Skin of body (tissue), 3 donors: ENCODE results near the gene TFB2M. TPM values are rescaled to one million over a fixed set of nuclear protein-coding genes. Genes with fewer than 3 reads are reported as not detected.

Experiments
- DNase-seq: peaks from one replicate; lab custom pipeline; 2025; lab: John Stamatoyannopoulos, UW
- small RNA-seq: library from RNA; depleted of rRNA; stranded (forward); fragments of <200 nt; gene quantifications from one replicate; pipeline ENCODE3, GENCODE V24; 2014; ENCODE audit warnings: low replicate concordance
- total RNA-seq: library from RNA; depleted of rRNA; stranded (reverse); fragments of >200 nt; gene quantifications from one replicate; pipeline ENCODE4 v1.2.3, GENCODE V29; 2014

The TFB2M gene
- total RNA-seq, 1 donor from 2014 or later, result 15.5 TPM

DNA sequence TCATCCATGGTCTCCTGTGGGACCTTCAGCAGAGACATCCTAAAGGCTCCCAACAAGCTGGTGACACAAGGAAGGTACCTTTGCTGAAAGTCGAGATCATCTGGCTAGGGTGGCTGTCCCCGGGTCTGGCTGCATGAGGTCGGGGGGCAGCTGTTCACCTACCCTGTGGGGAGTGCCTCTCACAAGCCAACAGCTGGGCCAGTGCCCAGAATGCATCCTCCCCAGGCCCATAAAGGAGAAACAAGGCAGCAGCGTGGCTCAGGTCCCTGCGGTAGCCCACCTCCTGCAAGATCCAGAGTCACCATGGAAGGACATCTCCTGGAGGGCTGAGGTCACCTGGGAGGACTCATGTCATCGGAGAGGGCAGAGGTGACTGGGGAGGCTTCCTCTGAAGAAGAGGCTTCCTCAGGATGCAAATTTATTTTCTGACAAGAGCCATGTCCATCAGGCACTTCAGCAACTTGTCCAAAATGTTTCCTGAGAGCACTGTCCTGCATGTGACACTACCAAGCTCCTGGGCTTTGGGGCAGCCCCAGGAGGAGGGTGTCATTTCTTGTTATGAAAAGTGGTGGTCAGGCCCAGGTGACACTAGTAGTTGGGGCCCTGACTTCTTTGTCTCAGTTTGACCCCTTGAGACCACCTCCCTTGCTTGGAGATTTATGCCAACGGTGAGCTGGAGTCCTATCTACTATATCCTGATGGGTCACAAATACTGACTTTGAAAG is 52.3 kb downstream of the TFB2M start:
- no peak for DNase-seq

DNA sequence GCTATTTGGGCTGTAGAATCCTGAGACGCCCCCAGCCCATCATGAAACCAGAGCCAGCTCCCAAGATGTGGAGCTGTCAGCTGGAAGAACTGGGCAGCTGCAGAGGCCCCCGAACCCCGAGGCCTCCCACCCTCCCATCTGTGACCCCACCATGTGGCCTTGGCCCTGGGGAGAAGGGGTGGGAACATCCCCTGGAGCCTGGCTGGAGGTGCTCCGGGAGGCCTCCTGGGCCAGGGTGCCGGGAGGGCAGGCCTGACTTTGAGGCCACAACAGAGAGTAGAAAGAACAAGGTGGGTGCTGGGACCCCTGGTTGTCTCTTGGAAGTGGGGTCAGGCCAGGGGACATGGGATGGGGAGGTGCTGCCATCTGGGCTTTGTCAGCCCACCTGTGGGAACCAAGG is 53.0 kb downstream of the TFB2M start:
- no peak for DNase-seq

DNA sequence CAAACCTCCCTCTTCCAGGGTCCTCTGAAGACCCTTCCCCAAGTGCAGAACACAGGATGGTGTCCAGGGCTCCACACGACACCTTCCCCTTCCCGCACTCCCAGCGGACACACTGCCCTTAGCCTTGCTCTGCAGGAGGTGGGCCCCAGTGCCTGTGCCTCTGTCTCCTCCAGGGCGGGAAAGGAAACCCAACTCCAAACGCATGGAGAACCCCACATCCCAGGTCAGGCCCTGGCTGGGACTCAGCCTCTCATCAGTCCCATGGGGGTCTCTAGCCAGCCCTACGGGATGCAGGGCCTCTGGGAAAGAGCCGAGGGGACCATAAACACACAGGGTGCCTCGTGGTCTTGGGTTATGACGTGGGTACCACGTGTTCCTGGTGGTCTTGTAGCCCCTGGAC is 53.4 kb downstream of the TFB2M start:
- DNase-seq, result no peak

DNA sequence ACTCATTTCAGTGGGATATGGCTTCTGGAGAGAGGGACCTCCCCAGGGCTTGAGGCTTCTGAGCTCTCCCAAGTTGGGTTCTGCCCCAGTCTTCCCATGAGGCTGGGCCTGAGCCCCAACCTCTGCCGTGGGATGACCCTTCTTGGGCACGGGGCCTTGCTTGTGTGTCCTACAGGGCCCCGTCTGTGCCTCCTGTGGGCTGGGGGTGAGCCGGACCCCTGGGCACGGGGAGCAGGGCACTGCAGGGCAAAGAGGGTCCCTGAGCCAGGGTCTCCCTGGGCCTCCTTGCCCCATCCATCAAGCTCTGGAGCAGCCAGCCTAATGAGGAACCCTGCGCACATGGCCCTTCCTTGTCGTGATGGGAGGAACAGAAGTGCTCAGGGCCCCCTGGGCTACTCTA is 53.8 kb downstream of the TFB2M start:
- DNase-seq, result no peak

DNA sequence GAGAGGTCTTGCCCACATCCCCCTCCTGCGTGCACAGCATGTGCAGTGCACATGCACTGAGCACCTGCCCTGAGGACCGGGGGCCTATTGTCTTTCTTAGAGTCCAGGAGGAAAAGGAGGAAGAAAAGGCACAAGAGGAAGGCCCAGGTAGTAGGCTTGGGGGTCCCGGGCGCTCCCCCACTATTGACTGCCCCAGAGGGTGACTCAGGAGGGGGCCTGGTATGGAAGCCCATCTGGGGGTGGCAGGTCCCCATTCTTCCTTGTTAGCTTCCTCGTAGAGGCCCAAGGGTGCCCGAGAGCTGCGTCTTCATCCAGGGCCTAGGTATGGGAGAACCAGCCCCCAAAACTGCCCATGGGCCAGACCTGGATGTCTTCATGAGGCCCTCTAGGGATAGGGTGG is 54.9 kb downstream of the TFB2M start:
- no peak for DNase-seq

- DNase-seq, result no peak
Measured at GRCh38 chr1:246510147-246511030, 55.7 kb downstream of the TFB2M start.

GRCh38 chr1:246508897-246509688 is 57.0 kb downstream of the TFB2M start:
- DNase-seq, result no peak

DNA sequence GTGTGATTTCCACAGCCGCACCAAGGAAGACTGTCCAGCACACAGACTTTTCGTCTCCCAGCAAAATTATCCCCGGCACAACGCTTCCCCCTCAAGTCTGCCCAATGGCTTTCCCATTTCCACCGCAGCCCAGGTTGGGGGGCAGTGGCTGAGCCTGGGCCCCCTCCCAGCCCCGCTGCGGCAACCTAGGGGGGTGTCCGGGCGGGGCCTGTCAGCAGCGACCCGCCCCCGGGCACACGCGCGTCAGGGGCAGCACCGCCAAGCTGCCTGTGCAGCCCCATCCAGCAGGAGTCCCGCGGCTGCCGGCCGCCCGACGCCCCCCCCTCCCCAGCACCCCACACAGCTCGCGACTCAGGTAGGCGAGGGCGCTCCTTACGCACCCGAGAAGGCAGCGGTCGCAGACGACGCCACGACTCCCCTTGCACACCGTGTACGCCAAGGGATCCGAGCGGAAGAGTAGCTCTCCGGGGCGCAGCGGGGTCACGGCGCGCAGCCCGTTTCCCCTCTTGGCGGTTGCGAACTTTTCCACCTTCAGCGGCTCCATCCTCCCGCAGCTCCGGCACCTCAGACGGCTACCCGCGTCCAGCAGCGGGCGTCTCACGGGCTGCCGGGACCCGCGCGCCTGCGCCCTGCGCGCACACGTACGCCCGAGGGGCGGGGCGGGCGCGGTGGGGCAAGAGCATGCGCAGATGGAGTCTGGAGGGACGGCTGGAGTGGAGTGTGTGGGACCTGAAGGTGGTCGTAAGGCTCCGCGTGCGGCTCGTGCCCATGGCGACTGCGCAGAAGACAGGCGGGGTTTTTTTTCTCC is 59.2 kb downstream of the TFB2M start, which contains the start of gene SMYD3:
Gene SMYD3 (minus strand): TSS at position 606 of the 808 bp plus-strand sequence.
- DNase-seq, result peak; percentile 22

DNA sequence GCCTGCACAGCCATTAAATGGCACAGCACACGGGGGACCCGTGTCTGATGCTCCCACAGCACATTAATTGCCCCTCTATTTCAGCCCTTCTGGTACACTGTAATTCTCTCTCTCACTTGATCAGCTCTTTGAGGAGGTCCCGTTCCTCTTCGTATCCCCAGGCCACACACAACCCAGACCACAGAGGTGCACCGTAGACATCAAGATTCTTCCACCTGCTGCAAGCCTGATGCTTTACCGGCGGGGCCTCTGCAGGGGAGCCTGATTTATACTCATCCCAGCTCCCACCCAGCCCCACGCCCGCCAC is 59.7 kb downstream of the TFB2M start:
- no peak for DNase-seq

GRCh38 chr1:246503341-246503740 is 62.7 kb downstream of the TFB2M start:
- DNase-seq, result no peak

DNA sequence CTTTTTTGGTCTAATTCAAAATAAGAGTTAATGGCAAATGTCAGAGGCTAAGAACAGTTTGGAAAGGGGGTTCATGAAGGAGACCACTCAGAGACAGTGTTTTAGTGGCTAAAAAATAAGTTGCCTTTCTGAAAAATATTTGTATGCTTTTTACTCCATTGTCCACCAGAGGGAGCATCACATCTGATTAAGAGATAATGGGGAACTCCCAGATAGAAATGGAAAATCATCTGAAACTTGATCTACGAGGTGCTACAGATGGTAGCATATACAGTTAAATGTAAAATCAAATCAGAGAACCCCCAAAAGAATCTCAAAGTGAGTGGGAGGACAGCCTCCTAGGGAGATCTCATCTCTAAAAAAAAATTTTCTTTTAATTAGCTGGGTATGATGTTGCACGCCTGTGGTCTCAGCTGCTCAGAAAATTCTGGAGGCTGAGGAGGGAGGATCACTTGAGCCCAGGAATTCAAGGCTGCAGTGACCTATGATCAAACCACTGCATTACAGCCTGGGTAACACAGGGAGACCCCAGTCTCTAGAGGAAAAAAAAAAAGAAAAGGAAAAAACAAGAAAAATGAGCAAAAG is 68.6 kb downstream of the TFB2M start:
- peak; percentile 55 for DNase-seq

GRCh38 chr1:246492611-246493245 is 73.3 kb downstream of the TFB2M start:
- DNase-seq, result peak; percentile 65

DNA sequence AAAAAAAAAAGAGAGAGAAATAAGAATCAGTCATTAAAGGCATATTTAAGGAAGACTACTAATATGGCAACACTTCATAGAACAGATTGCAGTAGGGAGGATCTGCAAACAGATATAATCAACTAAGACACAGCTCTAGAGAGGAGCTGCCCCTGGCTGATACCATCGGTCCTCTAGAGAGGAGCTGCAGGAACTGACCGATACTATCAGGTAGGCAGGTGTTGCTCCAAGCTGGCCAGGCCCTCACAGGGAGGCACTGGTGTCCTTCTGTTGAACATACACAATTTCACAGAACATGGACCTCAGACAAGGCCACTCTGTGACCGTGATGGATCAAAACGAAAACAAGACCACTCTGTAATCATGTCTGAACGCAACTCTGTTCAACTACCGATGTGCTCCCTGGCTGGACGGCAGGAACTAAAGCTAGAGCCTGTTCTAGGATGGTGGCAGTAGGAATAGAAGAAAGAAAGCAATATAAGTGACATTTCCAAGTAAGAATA is 74.5 kb downstream of the TFB2M start:
- DNase-seq, result no peak

Small RNA genes within 50 kb of the gene (small RNA-seq; reads per million reads assigned to genes)
- gene AL356583.2, result not detected

Other genes starting within 250 kb of the TFB2M start
- 28.3 TPM for gene SMYD3, start 59.0 kb downstream of the TFB2M start, total RNA-seq
- gene CNST, start 195 bp upstream of the TFB2M start, total RNA-seq, result 18.9 TPM
- 29.1 TPM for gene SCCPDH, start 158.1 kb upstream of the TFB2M start, total RNA-seq